GM12878 (cell line): ENCODE results near the gene NKIRAS2. TPM values are rescaled to one million over a fixed set of nuclear protein-coding genes. Genes with fewer than 3 reads are reported as not detected.

ENCODE experiments used
- ATAC-seq: fragments of 200-7000 bp; cut with Tn5 transposase; 3 replicates; pipeline ENCODE4 v1.9.1; 2020; ENCODE audit warnings: mild to moderate bottlenecking, moderate library complexity
- BruUV-seq: library from RNA; stranded (reverse); fragments of 400-500 nt; replicated peaks from 2 replicates; lab custom pipeline; 2021; lab: Mats Ljungman, UMichigan
- CTCF ChIA-PET: fragments of 300-600 bp; sonication (Branson Sonifier 250); formaldehyde crosslinking; extraction: SDS; loops from one replicate; lab custom pipeline; 2021; ENCODE audit warnings: inconsistent platforms; lab: Yijun Ruan, JAX
- POLR2A ChIA-PET: fragments of 350-600 bp; formaldehyde crosslinking; extraction: SDS; loops from one replicate; lab custom pipeline; 2021; ENCODE audit warnings: inconsistent platforms; lab: Charles Lee
- RAD21 ChIA-PET: fragments of 300-600 bp; sonication (Branson Sonifier 250); formaldehyde crosslinking; loops from one replicate; lab custom pipeline; 2023; ENCODE audit warnings: antibody characterized with exemption; ENCODE audit not compliant: unreplicated experiment; lab: Charles Lee
- SMC1A ChIA-PET: fragments of 300-600 bp; sonication (Branson Sonifier 250); formaldehyde crosslinking; loops from one replicate; lab custom pipeline; 2023; ENCODE audit not compliant: unreplicated experiment, uncharacterized antibody; lab: Charles Lee
- DNase-seq: peaks from one replicate; pipeline ENCODE4 v3.0.0-alpha.2; 2011; ENCODE audit warnings: low read depth, low spot score
- FAIRE-seq: peaks from 3 replicates; lab custom pipeline; 2011; peaks lifted over from hg19 to GRCh38; lab: Jason Lieb, UNC
- H2AFZ ChIP-seq: 2 replicates; pipeline ENCODE4 v1.6.0; 2011; ENCODE audit warnings: low read depth, low read length, control low read depth; ENCODE audit not compliant: control insufficient read depth
- H3K27ac ChIP-seq: 2 replicates; pipeline ENCODE4 v1.5.1; 2011; ENCODE audit warnings: control low read depth; ENCODE audit not compliant: control insufficient read depth, insufficient read depth
- H3K27me3 ChIP-seq, 2 experiments: replicated peaks in 1 of 2; 2 replicates each; pipeline versions ENCODE4 v1.6.0 to v1.6.1; 2011; ENCODE audit warnings: low read length in 1 of 2; ENCODE audit not compliant: control insufficient read depth in 2 of 2, insufficient read depth in 2 of 2
- H3K36me3 ChIP-seq, 2 experiments: 2 replicates each; pipeline ENCODE4 v1.5.1; 2011; ENCODE audit warnings: low read length in 1 of 2; ENCODE audit not compliant: control insufficient read depth in 2 of 2, insufficient read depth in 2 of 2
- H3K4me1 ChIP-seq: 2 replicates; pipeline ENCODE4 v1.6.1; 2011; ENCODE audit warnings: mild to moderate bottlenecking, low read length, moderate library complexity, mixed read lengths; ENCODE audit not compliant: control insufficient read depth, insufficient read depth
- H3K4me2 ChIP-seq: 2 replicates; pipeline ENCODE4 v1.6.0; 2011; ENCODE audit warnings: control low read depth; ENCODE audit not compliant: control insufficient read depth, insufficient read depth
- H3K4me3 ChIP-seq: fragments of 200-600 bp; sonication (generic); 2 replicates; pipeline ENCODE4 v1.5.1; 2016
- H3K79me2 ChIP-seq: 2 replicates; pipeline ENCODE4 v1.6.0; 2011; ENCODE audit warnings: low read length; ENCODE audit not compliant: control insufficient read depth, insufficient read depth
- H3K9ac ChIP-seq: 2 replicates; pipeline ENCODE4 v1.8.0; 2011; ENCODE audit warnings: low read length, control low read depth, mixed read lengths; ENCODE audit not compliant: control insufficient read depth, insufficient read depth
- H3K9me3 ChIP-seq: replicated peaks from 3 replicates; pipeline ENCODE4 v1.5.1; 2011; ENCODE audit warnings: mild to moderate bottlenecking, low read length; ENCODE audit not compliant: control insufficient read depth, insufficient read depth
- H4K20me1 ChIP-seq: 2 replicates; pipeline ENCODE4 v1.6.0; 2011; ENCODE audit not compliant: control insufficient read depth, insufficient read depth
- BRCA1 ChIP-seq: IDR thresholded peaks from 2 replicates; pipeline ENCODE4 v1.6.1; 2011; ENCODE audit warnings: low read depth, low read length, improper control_type of control experiment
- CBFB ChIP-seq: IDR thresholded peaks from 2 replicates; pipeline ENCODE4 v1.6.1; 2016; ENCODE audit warnings: antibody characterized with exemption, low read depth
- CREB1 ChIP-seq: IDR thresholded peaks from 2 replicates; pipeline ENCODE4 v1.6.1; 2012; ENCODE audit warnings: low read depth, mild to moderate bottlenecking, inconsistent platforms
- EP300 ChIP-seq, 2 experiments: fragments of 150-350 bp in 1 of 2; IDR thresholded peaks; 2 replicates each; pipeline ENCODE4 v1.6.1; 2011 to 2012; ENCODE audit warnings: low read depth in 2 of 2, low read length in 2 of 2, borderline replicate concordance in 1 of 2, improper control_type of control experiment in 1 of 2, inconsistent platforms in 1 of 2; ENCODE audit not compliant: control insufficient read depth in 1 of 2
- FOXM1 ChIP-seq: IDR thresholded peaks from 2 replicates; pipeline ENCODE4 v1.6.1; 2012; ENCODE audit warnings: low read depth, mild to moderate bottlenecking, inconsistent platforms, low read length, moderate library complexity
- GATAD2B ChIP-seq: fragments of 450-650 bp; conservative IDR thresholded peaks from 2 replicates; pipeline ENCODE4 v1.6.1; 2017; ENCODE audit warnings: low read depth, mild to moderate bottlenecking, moderate library complexity
- IKZF2 ChIP-seq, 2 experiments: fragments of 450-650 bp; IDR thresholded peaks; 2 replicates each; pipeline ENCODE4 v1.6.1; 2017; ENCODE audit warnings: mild to moderate bottlenecking in 2 of 2, moderate library complexity in 2 of 2
- JUNB ChIP-seq: IDR thresholded peaks from 2 replicates; pipeline ENCODE4 v1.6.1; 2016; ENCODE audit warnings: antibody characterized with exemption, mild to moderate bottlenecking
- MTA2 ChIP-seq: fragments of 450-650 bp; IDR thresholded peaks from 2 replicates; pipeline ENCODE4 v1.6.1; 2016; ENCODE audit warnings: low read depth, mild to moderate bottlenecking, moderate library complexity
- MTA3 ChIP-seq: IDR thresholded peaks from 2 replicates; pipeline ENCODE4 v1.6.1; 2012; ENCODE audit warnings: low read length, inconsistent platforms, borderline replicate concordance
- MYC ChIP-seq: IDR thresholded peaks from 2 replicates; pipeline ENCODE4 v1.6.1; 2011; ENCODE audit warnings: mild to moderate bottlenecking, low read length, moderate library complexity, inconsistent platforms; ENCODE audit not compliant: insufficient read depth, insufficient replicate concordance, insufficient read length, severe bottlenecking
- RELB ChIP-seq: fragments of 450-650 bp; IDR thresholded peaks from 2 replicates; pipeline ENCODE4 v1.6.1; 2017; ENCODE audit warnings: low read depth, mild to moderate bottlenecking, moderate library complexity
- SREBF1 ChIP-seq: IDR thresholded peaks from 2 replicates; pipeline ENCODE4 v1.6.1; 2012; ENCODE audit warnings: mild to moderate bottlenecking, low read length
- SRF ChIP-seq, 2 experiments: IDR thresholded peaks; 2 replicates each; pipeline ENCODE4 v1.6.1; 2011; ENCODE audit warnings: low read depth in 2 of 2, low read length in 2 of 2, mild to moderate bottlenecking in 1 of 2, moderate library complexity in 1 of 2
- STAT3 ChIP-seq: IDR thresholded peaks from 2 replicates; pipeline ENCODE4 v1.6.1; 2011; ENCODE audit warnings: low read depth, low read length, improper control_type of control experiment
- USF1 ChIP-seq: IDR thresholded peaks from 2 replicates; pipeline ENCODE4 v1.6.1; 2011; ENCODE audit warnings: borderline replicate concordance, low read depth, mild to moderate bottlenecking, moderate library complexity, mixed read lengths, low read length; ENCODE audit not compliant: insufficient read depth; ENCODE audit errors: extremely low read length
- USF2 ChIP-seq: IDR thresholded peaks from 2 replicates; pipeline ENCODE4 v1.6.1; 2011; ENCODE audit warnings: low read depth, low read length, improper control_type of control experiment, borderline replicate concordance
- ZNF622 ChIP-seq: fragments of 450-650 bp; IDR thresholded peaks from 2 replicates; pipeline ENCODE4 v1.6.1; 2017; ENCODE audit warnings: mild to moderate bottlenecking, inconsistent platforms
- WGBS: methylation state at CpG from one replicate; pipeline ENCODE4 v1.1.6; 2016; ENCODE audit warnings: low lambda C conversion rate; ENCODE audit not compliant: insufficient replicate concordance, insufficient coverage; ENCODE audit errors: missing lambda C conversion rate; 5-methylcytosine and 5-hydroxymethylcytosine counted together
- in situ Hi-C: fragments of 300-500 bp; cut with MboI; formaldehyde crosslinking; loops from 9 replicates; pipeline ENCODE4 v1.14.3; 2018; ENCODE audit warnings: mixed read lengths
- intact Hi-C: fragments of 100-400 bp; cut with micrococcal nuclease; formaldehyde crosslinking; loops from one replicate; pipeline ENCODE4 v1.14.2; 2022; ENCODE audit not compliant: unreplicated experiment
- polyA plus RNA-seq, 11 experiments: library from polyadenylated mRNA; depleted of rRNA in 4 of 11; unstranded in 6 of 11; stranded (reverse) in 5 of 11; fragments of >200 nt; fragmentation: Nextera tagmentation in 4 of 11; fragmentation: Illumina TruSeq in 1 of 11; extraction: Ambion mirVana in 4 of 11; extraction: Trizol in 1 of 11; gene quantifications; 1 replicate in 1 of 11; 2 replicates in 10 of 11; pipeline versions ENCODE4 v1.2.1 to v1.2.3, GENCODE V29; 2011 to 2016; ENCODE audit warnings: inconsistent platforms in 2 of 11, missing spikeins in 2 of 11, low read depth in 1 of 11
- total RNA-seq, 4 experiments: library from RNA; depleted of rRNA in 3 of 4; stranded (reverse); fragments of >200 nt in 3 of 4; fragmentation: Illumina TruSeq in 1 of 4; extraction: Trizol in 1 of 4; gene quantifications; 2 replicates each; pipeline versions ENCODE4 v1.2.1 to v1.2.3, GENCODE V29; 2013 to 2021

NKIRAS2 gene
- total and polyA plus RNA-seq, 10 of the 15 experiments (the other 5 are each of a cell fraction or from before 2014, with no cell fraction given) = 6.4 to 49.7 (median 27.2) TPM

GRCh38 chr17:42052346-42052877 is 32.5 kb downstream of the NKIRAS2 start:
- no peaks in the 10 kb centered on the region for H4K20me1 ChIP-seq
- ChIA-PET POLR2A (no interaction called here), SMC1A (interaction anchor here (0.7 kb wide), 1 partner anchor 35 kb away, joined by 4 read pairs; no protein-coding TSS in a partner anchor), CTCF (no interaction called here), RAD21 (no interaction called here)
- no peak overlapping the region for H3K4me2 ChIP-seq
- H3K36me3 ChIP-seq = no peaks in the 10 kb centered on the region
- TF ChIP-seq EP300 (IDR thresholded peaks at IDR 0.05; ENCODE audit: borderline replicate concordance in 1 of 2, control insufficient read depth in 1 of 2, low read depth in 2 of 2, low read length in 2 of 2) = no peak
- no peak for TF ChIP-seq GATAD2B
- no peak for TF ChIP-seq CREB1
- no peak for TF ChIP-seq MTA3
- no peak for TF ChIP-seq JUNB
- no peak for TF ChIP-seq USF2
- no peak for TF ChIP-seq USF1
- no peak for TF ChIP-seq SRF (IDR thresholded peaks at IDR 0.05; ENCODE audit: low read depth in 2 of 2, low read length in 2 of 2)
- no peak for TF ChIP-seq FOXM1
- TF ChIP-seq MTA2 = no peak
- TF ChIP-seq ZNF622 = no peak
- no peak for TF ChIP-seq RELB
- no peak for TF ChIP-seq BRCA1
- no peak for TF ChIP-seq SREBF1
- no peak for TF ChIP-seq CBFB
- no peak for TF ChIP-seq MYC
- TF ChIP-seq STAT3 = no peak
- no peak for TF ChIP-seq IKZF2 (IDR thresholded peaks at IDR 0.05)
- H3K79me2 ChIP-seq = no peaks in the 10 kb centered on the region
- no peak for FAIRE-seq
- no TSS peak for BruUV-seq
- H3K4me3 ChIP-seq = no peak overlapping the region
- in situ Hi-C loops (no loop called here), intact Hi-C loops (no loop called here)
- no peak for ATAC-seq
- no peak overlapping the region for H2AFZ ChIP-seq
- WGBS = 31% methylated on average over 6 of the region's 6 CpGs
- DNase-seq = no peak
- H3K27ac ChIP-seq = no peak overlapping the region
- H3K27me3 ChIP-seq = peaks cover 4 to 5% of the 10 kb centered on the region in 2 experiments
- H3K4me1 ChIP-seq = no peaks in the 10 kb centered on the region
- H3K9ac ChIP-seq = no peak overlapping the region
- peaks cover 8% of the 10 kb centered on the region; the same call in 2 of the 3 replicates for H3K9me3 ChIP-seq
